ENCODE results near the gene LOC101059915.
"Not testable (repeated sequence)": the region's sequence is repeated elsewhere in the genome, so short reads cannot be mapped to it uniquely, and the experiment has no call there.

The LOC101059915 gene

GRCh38 chrX:71664889-71665491 is 2.4 kb upstream of the LOC101059915 start:
- H3K27ac ChIP-seq (ENCODE audit: low read length): no peak overlapping the region
- no peak overlapping the region for H3K4me3 ChIP-seq (ENCODE audit: low read depth in 1 of 2, low read length in 2 of 2)
- no peaks in the 10 kb centered on the region for H3K36me3 ChIP-seq (ENCODE audit: control insufficient read depth in 1 of 2, insufficient read depth in 2 of 2, low read length in 2 of 2)
- H3K4me1 ChIP-seq (ENCODE audit: control insufficient read depth in 1 of 2, insufficient read depth in 2 of 2, low read length in 2 of 2): no peaks in the 10 kb centered on the region
- H3K9me3 ChIP-seq (ENCODE audit: control insufficient read depth in 1 of 2, low read length in 2 of 2): no peaks in the 10 kb centered on the region
- no peaks in the 10 kb centered on the region for H3K27me3 ChIP-seq (ENCODE audit: low read depth, low read length)

GRCh38 chrX:71665747-71666146 is 1.6 kb upstream of the LOC101059915 start:
- H3K27me3 ChIP-seq (ENCODE audit: low read depth, low read length): no peaks in the 10 kb centered on the region
- H3K27ac ChIP-seq (ENCODE audit: low read length): no peak overlapping the region
- no peaks in the 10 kb centered on the region for H3K4me1 ChIP-seq (ENCODE audit: control insufficient read depth in 1 of 2, insufficient read depth in 2 of 2, low read length in 2 of 2)
- H3K9me3 ChIP-seq (ENCODE audit: control insufficient read depth in 1 of 2, low read length in 2 of 2): no peaks in the 10 kb centered on the region
- H3K4me3 ChIP-seq (ENCODE audit: low read depth in 1 of 2, low read length in 2 of 2): no peak overlapping the region
- no peaks in the 10 kb centered on the region for H3K36me3 ChIP-seq (ENCODE audit: control insufficient read depth in 1 of 2, insufficient read depth in 2 of 2, low read length in 2 of 2)

GRCh38 chrX:71666240-71667223 is 814 bp upstream of the LOC101059915 start:
- H3K27ac ChIP-seq (ENCODE audit: low read length): no peak overlapping the region
- no peaks in the 10 kb centered on the region for H3K27me3 ChIP-seq (ENCODE audit: low read depth, low read length)
- no peak overlapping the region for H3K4me3 ChIP-seq (ENCODE audit: low read depth in 1 of 2, low read length in 2 of 2)
- no peaks in the 10 kb centered on the region for H3K4me1 ChIP-seq (ENCODE audit: control insufficient read depth in 1 of 2, insufficient read depth in 2 of 2, low read length in 2 of 2)
- H3K9me3 ChIP-seq (ENCODE audit: control insufficient read depth in 1 of 2, low read length in 2 of 2): no peaks in the 10 kb centered on the region
- no peaks in the 10 kb centered on the region for H3K36me3 ChIP-seq (ENCODE audit: control insufficient read depth in 1 of 2, insufficient read depth in 2 of 2, low read length in 2 of 2)

GRCh38 chrX:71668248-71668595 is 876 bp downstream of the LOC101059915 start:
- no peaks in the 10 kb centered on the region for H3K9me3 ChIP-seq (ENCODE audit: control insufficient read depth in 1 of 2, low read length in 2 of 2)
- no peak overlapping the region for H3K27ac ChIP-seq (ENCODE audit: low read length)
- no peak overlapping the region for H3K4me3 ChIP-seq (ENCODE audit: low read depth in 1 of 2, low read length in 2 of 2)

GRCh38 chrX:71669492-71669891 is 2.1 kb downstream of the LOC101059915 start:
- Histone ChIP-seq H3K4me1 (ENCODE audit: control insufficient read depth in 1 of 2, insufficient read depth in 2 of 2, low read length in 2 of 2) (no peaks in the 10 kb centered on the region), H3K4me3 (ENCODE audit: low read depth in 1 of 2, low read length in 2 of 2) (no peak overlapping the region), H3K9me3 (ENCODE audit: control insufficient read depth in 1 of 2, low read length in 2 of 2) (no peaks in the 10 kb centered on the region), H3K36me3 (ENCODE audit: control insufficient read depth in 1 of 2, insufficient read depth in 2 of 2, low read length in 2 of 2) (no peaks in the 10 kb centered on the region), H3K27me3 (ENCODE audit: low read depth, low read length) (no peaks in the 10 kb centered on the region), H3K27ac (ENCODE audit: low read length) (no peak overlapping the region)

More at GRCh38 chrX:71668248-71668595, 876 bp downstream of the LOC101059915 start:
- no peaks in the 10 kb centered on the region for H3K4me1 ChIP-seq (ENCODE audit: control insufficient read depth in 1 of 2, insufficient read depth in 2 of 2, low read length in 2 of 2)
- H3K36me3 ChIP-seq (ENCODE audit: control insufficient read depth in 1 of 2, insufficient read depth in 2 of 2, low read length in 2 of 2): no peaks in the 10 kb centered on the region
- no peaks in the 10 kb centered on the region for H3K27me3 ChIP-seq (ENCODE audit: low read depth, low read length)

GRCh38 chrX:71669947-71670346 is 2.6 kb downstream of the LOC101059915 start:
- not testable (repeated sequence) for H3K27me3 ChIP-seq (ENCODE audit: low read depth, low read length); H3K9me3 ChIP-seq (ENCODE audit: control insufficient read depth in 1 of 2, low read length in 2 of 2); H3K4me3 ChIP-seq (ENCODE audit: low read depth in 1 of 2, low read length in 2 of 2); H3K27ac ChIP-seq (ENCODE audit: low read length); H3K36me3 ChIP-seq (ENCODE audit: control insufficient read depth in 1 of 2, insufficient read depth in 2 of 2, low read length in 2 of 2); H3K4me1 ChIP-seq (ENCODE audit: control insufficient read depth in 1 of 2, insufficient read depth in 2 of 2, low read length in 2 of 2)

- Histone ChIP-seq H3K27ac (ENCODE audit: low read length) (no peak overlapping the region), H3K9me3 (ENCODE audit: control insufficient read depth in 1 of 2, low read length in 2 of 2) (no peaks in the 10 kb centered on the region), H3K27me3 (ENCODE audit: low read depth, low read length) (no peaks in the 10 kb centered on the region), H3K4me3 (ENCODE audit: low read depth in 1 of 2, low read length in 2 of 2) (no peak overlapping the region), H3K4me1 (ENCODE audit: control insufficient read depth in 1 of 2, insufficient read depth in 2 of 2, low read length in 2 of 2) (no peaks in the 10 kb centered on the region), H3K36me3 (ENCODE audit: control insufficient read depth in 1 of 2, insufficient read depth in 2 of 2, low read length in 2 of 2) (no peaks in the 10 kb centered on the region)
These were observed 3.9 kb downstream of the LOC101059915 start for GRCh38 chrX:71671043-71671780.

DNA sequence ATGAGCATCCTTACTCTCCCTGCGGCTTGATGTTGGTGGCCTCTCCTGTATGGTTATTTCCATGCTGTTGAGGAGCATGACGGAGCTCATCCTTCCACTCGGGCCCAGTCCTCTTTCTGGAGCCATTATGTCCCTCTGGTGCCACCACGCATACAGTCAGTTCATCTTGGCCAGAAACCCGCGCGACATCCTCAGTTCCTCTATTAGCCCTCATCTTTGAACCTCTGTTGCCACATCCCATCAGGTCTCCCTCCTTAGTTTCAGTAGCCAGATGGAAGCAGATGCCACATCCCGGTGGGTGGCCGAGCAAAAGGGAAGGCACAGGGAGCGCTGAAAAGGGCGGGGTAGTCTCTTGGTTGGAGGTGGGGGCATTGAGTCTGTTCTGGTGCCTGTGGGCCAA is 4.6 kb downstream of the LOC101059915 start:
- no peak overlapping the region for H3K4me3 ChIP-seq (ENCODE audit: low read depth in 1 of 2, low read length in 2 of 2)
- no peaks in the 10 kb centered on the region for H3K4me1 ChIP-seq (ENCODE audit: control insufficient read depth in 1 of 2, insufficient read depth in 2 of 2, low read length in 2 of 2)
- H3K36me3 ChIP-seq (ENCODE audit: control insufficient read depth in 1 of 2, insufficient read depth in 2 of 2, low read length in 2 of 2): no peaks in the 10 kb centered on the region
- no peaks in the 10 kb centered on the region for H3K27me3 ChIP-seq (ENCODE audit: low read depth, low read length)
- no peaks in the 10 kb centered on the region for H3K9me3 ChIP-seq (ENCODE audit: control insufficient read depth in 1 of 2, low read length in 2 of 2)
- H3K27ac ChIP-seq (ENCODE audit: low read length): no peak overlapping the region

DNA sequence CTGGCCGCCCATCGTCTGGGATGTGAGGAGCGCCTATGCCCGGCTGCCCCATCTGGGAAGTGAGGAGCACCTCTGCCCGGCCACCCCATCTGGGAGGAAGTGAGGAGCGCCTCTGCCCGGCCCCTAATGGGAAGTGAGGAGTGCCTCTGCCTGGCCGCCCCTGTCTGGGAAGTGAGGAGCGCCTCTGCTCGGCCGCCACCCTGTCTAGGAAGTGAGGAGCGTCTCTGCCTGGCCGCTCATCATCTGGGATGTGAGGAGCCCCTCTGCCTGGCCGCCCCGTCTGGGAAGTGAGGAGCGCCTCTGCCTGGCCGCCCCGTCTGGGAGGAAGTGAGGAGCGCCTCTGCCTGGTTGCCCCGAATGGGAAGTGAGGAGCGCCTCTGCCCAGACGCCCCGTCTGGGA is 8.3 kb downstream of the LOC101059915 start:
- not testable (repeated sequence) for H3K27me3 ChIP-seq (ENCODE audit: low read depth, low read length); H3K36me3 ChIP-seq (ENCODE audit: control insufficient read depth in 1 of 2, insufficient read depth in 2 of 2, low read length in 2 of 2); H3K4me3 ChIP-seq (ENCODE audit: low read depth in 1 of 2, low read length in 2 of 2); H3K9me3 ChIP-seq (ENCODE audit: control insufficient read depth in 1 of 2, low read length in 2 of 2); H3K4me1 ChIP-seq (ENCODE audit: control insufficient read depth in 1 of 2, insufficient read depth in 2 of 2, low read length in 2 of 2); H3K27ac ChIP-seq (ENCODE audit: low read length)

DNA sequence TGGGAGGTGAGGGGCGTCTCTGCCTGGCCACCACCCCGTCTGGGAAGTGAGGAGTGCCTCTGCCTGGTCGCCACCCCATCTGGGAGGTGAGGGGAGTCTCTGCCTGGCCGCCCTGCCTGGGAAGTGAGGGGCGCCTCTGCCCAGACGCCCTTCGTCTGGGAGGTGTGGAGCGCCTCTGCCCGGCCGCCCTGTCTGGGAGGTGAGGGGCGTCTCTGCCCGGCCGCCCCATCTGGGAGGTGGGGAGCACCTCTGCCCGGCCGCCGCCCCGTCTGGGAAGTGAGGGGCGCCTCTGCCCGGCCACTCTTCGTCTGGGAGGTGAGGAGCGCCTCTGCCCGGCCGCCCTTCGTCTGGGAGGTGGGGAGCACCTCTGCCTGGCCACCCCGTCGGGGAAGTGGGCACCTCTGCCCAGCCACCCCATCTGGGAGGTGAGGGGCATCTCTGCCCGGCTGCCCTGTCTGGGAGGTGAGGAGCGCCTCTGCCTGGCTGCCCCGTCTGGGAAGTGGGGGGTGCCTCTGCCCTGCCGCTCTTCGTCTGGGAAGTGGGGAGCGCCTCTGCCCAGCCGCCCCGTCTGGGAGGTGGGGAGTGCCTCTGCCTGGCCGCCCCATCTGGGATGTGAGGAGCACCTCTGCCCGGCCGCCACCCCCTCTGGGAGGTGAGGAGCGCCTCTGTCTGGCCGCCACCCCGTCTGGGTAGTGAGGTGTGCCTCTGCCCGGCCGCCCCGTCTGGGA is 8.9 kb downstream of the LOC101059915 start:
- not testable (repeated sequence) for H3K4me3 ChIP-seq (ENCODE audit: low read depth in 1 of 2, low read length in 2 of 2); H3K27me3 ChIP-seq (ENCODE audit: low read depth, low read length); H3K27ac ChIP-seq (ENCODE audit: low read length); H3K36me3 ChIP-seq (ENCODE audit: control insufficient read depth in 1 of 2, insufficient read depth in 2 of 2, low read length in 2 of 2); H3K4me1 ChIP-seq (ENCODE audit: control insufficient read depth in 1 of 2, insufficient read depth in 2 of 2, low read length in 2 of 2); H3K9me3 ChIP-seq (ENCODE audit: control insufficient read depth in 1 of 2, low read length in 2 of 2)

DNA sequence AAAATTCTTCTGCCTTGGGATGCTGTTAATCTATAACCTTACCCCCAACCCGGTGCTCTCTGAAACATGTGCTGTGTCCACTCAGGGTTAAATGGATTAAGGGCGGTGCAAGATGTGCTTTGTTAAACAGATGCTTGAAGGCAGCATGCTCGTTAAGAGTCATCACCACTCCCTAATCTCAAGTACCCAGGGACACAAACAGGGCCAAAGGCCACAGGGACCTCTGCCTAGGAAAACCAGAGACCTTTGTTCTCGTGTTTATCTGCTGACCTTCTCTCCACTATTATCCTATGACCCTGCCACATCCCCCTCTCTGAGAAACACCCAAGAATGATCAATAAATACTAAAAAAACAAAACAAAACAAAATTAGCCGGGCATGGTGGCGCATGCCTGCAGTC is 9.8 kb downstream of the LOC101059915 start:
- H3K4me1 ChIP-seq (ENCODE audit: control insufficient read depth in 1 of 2, insufficient read depth in 2 of 2, low read length in 2 of 2); H3K27ac ChIP-seq (ENCODE audit: low read length); H3K36me3 ChIP-seq (ENCODE audit: control insufficient read depth in 1 of 2, insufficient read depth in 2 of 2, low read length in 2 of 2); H3K27me3 ChIP-seq (ENCODE audit: low read depth, low read length); H3K9me3 ChIP-seq (ENCODE audit: control insufficient read depth in 1 of 2, low read length in 2 of 2); H3K4me3 ChIP-seq (ENCODE audit: low read depth in 1 of 2, low read length in 2 of 2): not testable (repeated sequence)
